ENCODE results near the gene CREBZF.

Gene CREBZF

DNA sequence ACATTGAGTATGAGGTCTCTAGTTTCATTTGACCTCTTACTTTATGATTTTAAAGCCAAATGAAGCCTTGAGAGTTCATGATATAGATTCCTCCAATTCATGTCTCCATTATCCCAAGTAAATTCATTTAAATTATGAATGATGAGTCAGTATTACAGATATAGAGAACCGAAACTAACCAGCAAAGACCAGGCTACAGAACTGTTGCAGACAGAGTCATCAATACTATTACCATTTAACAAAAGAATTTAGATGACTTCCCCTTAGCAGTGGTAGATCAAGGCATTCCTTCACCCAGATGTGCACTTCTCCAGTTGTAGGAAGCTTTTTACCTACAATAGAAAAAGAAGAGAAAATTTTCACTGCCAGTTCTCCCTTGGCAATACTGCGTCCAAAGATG lies 32.8 kb upstream of the CREBZF start:
- ChIA-PET CTCF (interaction anchor here (1.2 to 3.3 kb wide), 2 partner anchors 112 to 128 kb away, joined by 3 to 18 read pairs; no protein-coding TSS in a partner anchor), POLR2A (no interaction called here)
- TF ChIP-seq, protein P1, sequence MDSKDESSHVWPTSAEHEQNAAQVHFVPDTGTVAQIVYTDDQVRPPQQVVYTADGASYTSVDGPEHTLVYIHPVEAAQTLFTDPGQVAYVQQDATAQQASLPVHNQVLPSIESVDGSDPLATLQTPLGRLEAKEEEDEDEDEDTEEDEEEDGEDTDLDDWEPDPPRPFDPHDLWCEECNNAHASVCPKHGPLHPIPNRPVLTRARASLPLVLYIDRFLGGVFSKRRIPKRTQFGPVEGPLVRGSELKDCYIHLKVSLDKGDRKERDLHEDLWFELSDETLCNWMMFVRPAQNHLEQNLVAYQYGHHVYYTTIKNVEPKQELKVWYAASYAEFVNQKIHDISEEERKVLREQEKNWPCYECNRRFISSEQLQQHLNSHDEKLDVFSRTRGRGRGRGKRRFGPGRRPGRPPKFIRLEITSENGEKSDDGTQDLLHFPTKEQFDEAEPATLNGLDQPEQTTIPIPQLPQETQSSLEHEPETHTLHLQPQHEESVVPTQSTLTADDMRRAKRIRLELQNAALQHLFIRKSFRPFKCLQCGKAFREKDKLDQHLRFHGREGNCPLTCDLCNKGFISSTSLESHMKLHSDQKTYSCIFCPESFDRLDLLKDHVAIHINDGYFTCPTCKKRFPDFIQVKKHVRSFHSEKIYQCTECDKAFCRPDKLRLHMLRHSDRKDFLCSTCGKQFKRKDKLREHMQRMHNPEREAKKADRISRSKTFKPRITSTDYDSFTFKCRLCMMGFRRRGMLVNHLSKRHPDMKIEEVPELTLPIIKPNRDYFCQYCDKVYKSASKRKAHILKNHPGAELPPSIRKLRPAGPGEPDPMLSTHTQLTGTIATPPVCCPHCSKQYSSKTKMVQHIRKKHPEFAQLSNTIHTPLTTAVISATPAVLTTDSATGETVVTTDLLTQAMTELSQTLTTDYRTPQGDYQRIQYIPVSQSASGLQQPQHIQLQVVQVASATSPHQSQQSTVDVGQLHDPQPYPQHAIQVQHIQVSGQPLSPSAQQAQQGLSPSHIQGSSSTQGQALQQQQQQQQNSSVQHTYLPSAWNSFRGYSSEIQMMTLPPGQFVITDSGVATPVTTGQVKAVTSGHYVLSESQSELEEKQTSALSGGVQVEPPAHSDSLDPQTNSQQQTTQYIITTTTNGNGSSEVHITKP (tag by site-specific recombination; IDR thresholded peaks at IDR 0.05) = no peak
- TF ChIP-seq, protein P2, sequence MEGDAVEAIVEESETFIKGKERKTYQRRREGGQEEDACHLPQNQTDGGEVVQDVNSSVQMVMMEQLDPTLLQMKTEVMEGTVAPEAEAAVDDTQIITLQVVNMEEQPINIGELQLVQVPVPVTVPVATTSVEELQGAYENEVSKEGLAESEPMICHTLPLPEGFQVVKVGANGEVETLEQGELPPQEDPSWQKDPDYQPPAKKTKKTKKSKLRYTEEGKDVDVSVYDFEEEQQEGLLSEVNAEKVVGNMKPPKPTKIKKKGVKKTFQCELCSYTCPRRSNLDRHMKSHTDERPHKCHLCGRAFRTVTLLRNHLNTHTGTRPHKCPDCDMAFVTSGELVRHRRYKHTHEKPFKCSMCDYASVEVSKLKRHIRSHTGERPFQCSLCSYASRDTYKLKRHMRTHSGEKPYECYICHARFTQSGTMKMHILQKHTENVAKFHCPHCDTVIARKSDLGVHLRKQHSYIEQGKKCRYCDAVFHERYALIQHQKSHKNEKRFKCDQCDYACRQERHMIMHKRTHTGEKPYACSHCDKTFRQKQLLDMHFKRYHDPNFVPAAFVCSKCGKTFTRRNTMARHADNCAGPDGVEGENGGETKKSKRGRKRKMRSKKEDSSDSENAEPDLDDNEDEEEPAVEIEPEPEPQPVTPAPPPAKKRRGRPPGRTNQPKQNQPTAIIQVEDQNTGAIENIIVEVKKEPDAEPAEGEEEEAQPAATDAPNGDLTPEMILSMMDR (tag by site-specific recombination; IDR thresholded peaks at IDR 0.05) = no peak
- TF ChIP-seq ZNF544 (tag by site-specific recombination; IDR thresholded peaks at IDR 0.05) = no peak
- no peak for TF ChIP-seq MZF1 (tag by site-specific recombination; IDR thresholded peaks at IDR 0.05; ENCODE audit: borderline replicate concordance)
- TF ChIP-seq ZNF175 (tag by site-specific recombination; IDR thresholded peaks at IDR 0.05) = no peak
- TF ChIP-seq, protein P3, sequence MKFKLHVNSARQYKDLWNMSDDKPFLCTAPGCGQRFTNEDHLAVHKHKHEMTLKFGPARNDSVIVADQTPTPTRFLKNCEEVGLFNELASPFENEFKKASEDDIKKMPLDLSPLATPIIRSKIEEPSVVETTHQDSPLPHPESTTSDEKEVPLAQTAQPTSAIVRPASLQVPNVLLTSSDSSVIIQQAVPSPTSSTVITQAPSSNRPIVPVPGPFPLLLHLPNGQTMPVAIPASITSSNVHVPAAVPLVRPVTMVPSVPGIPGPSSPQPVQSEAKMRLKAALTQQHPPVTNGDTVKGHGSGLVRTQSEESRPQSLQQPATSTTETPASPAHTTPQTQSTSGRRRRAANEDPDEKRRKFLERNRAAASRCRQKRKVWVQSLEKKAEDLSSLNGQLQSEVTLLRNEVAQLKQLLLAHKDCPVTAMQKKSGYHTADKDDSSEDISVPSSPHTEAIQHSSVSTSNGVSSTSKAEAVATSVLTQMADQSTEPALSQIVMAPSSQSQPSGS (tag by site-specific recombination; IDR thresholded peaks at IDR 0.05; ENCODE audit: low read depth) = no peak
- TF ChIP-seq KLF10 (tag by site-specific recombination; IDR thresholded peaks at IDR 0.05) = no peak
- TF ChIP-seq ZNF514 (tag by site-specific recombination; IDR thresholded peaks at IDR 0.05) = no peak
- no peak for TF ChIP-seq ZNF24 (tag by site-specific recombination; IDR thresholded peaks at IDR 0.05)
- no peak for TF ChIP-seq ZNF19 (tag by site-specific recombination; IDR thresholded peaks at IDR 0.05; ENCODE audit: low read depth)
- no peak for TF ChIP-seq SCRT2 (tag by site-specific recombination; IDR thresholded peaks at IDR 0.05)
- TF ChIP-seq ZNF629 (tag by site-specific recombination; IDR thresholded peaks at IDR 0.05) = no peak
- TF ChIP-seq, protein P4, sequence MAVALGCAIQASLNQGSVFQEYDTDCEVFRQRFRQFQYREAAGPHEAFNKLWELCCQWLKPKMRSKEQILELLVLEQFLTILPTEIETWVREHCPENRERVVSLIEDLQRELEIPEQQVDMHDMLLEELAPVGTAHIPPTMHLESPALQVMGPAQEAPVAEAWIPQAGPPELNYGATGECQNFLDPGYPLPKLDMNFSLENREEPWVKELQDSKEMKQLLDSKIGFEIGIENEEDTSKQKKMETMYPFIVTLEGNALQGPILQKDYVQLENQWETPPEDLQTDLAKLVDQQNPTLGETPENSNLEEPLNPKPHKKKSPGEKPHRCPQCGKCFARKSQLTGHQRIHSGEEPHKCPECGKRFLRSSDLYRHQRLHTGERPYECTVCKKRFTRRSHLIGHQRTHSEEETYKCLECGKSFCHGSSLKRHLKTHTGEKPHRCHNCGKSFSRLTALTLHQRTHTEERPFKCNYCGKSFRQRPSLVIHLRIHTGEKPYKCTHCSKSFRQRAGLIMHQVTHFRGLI (tag by site-specific recombination; IDR thresholded peaks at IDR 0.05) = no peak
- no peak for TF ChIP-seq ZNF776 (tag by site-specific recombination; IDR thresholded peaks at IDR 0.05; ENCODE audit: borderline replicate concordance)
- TF ChIP-seq OVOL3 (tag by site-specific recombination; IDR thresholded peaks at IDR 0.05) = no peak
- no peak for TF ChIP-seq ZNF658 (tag by site-specific recombination; IDR thresholded peaks at IDR 0.05)
- TF ChIP-seq, protein P5, sequence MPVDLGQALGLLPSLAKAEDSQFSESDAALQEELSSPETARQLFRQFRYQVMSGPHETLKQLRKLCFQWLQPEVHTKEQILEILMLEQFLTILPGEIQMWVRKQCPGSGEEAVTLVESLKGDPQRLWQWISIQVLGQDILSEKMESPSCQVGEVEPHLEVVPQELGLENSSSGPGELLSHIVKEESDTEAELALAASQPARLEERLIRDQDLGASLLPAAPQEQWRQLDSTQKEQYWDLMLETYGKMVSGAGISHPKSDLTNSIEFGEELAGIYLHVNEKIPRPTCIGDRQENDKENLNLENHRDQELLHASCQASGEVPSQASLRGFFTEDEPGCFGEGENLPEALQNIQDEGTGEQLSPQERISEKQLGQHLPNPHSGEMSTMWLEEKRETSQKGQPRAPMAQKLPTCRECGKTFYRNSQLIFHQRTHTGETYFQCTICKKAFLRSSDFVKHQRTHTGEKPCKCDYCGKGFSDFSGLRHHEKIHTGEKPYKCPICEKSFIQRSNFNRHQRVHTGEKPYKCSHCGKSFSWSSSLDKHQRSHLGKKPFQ (tag by site-specific recombination; IDR thresholded peaks at IDR 0.05) = no peak
- no peak overlapping the region for H3K4me3 ChIP-seq (ENCODE audit: low read depth, low read length)
- H3K27ac ChIP-seq (ENCODE audit: extremely low read depth, low read depth, low read length) = no peak overlapping the region
- no peaks in the 10 kb centered on the region for H3K9me3 ChIP-seq (ENCODE audit: control insufficient read depth, insufficient read depth, low read depth, low read length)
- H3K4me1 ChIP-seq (ENCODE audit: control insufficient read depth, insufficient read depth, low read length) = no peaks in the 10 kb centered on the region
- H3K36me3 ChIP-seq (ENCODE audit: control insufficient read depth in 2 of 2, insufficient read depth in 1 of 2, low read length in 2 of 2) = no peaks in the 10 kb centered on the region

Measured in HEK293 (cell line).